GM12878 (cell line): Measurements from ENCODE around the gene KRT75.

Experiments used
- E2F4 ChIP-seq: IDR thresholded peaks from 2 replicates; pipeline ENCODE4 v1.6.1; 2012; ENCODE audit warnings: low read depth, low read length, improper control_type of control experiment
- EP300 ChIP-seq, 2 experiments: fragments of 150-350 bp in 1 of 2; IDR thresholded peaks; 2 replicates each; pipeline ENCODE4 v1.6.1; 2011 to 2012; ENCODE audit warnings: low read depth in 2 of 2, low read length in 2 of 2, borderline replicate concordance in 1 of 2, improper control_type of control experiment in 1 of 2, inconsistent platforms in 1 of 2; ENCODE audit not compliant: control insufficient read depth in 1 of 2
- HDAC6 ChIP-seq: fragments of 200-600 bp; sonication (generic); IDR thresholded peaks from one replicate; pipeline ENCODE4 v1.8.0; 2017; ENCODE audit warnings: antibody characterized with exemption; ENCODE audit not compliant: unreplicated experiment
- REST ChIP-seq: IDR thresholded peaks from 2 replicates; pipeline ENCODE4 v1.6.1; 2012; ENCODE audit warnings: mild to moderate bottlenecking, low read depth, low read length
- RFX5 ChIP-seq: IDR thresholded peaks from 2 replicates; pipeline ENCODE4 v1.6.1; 2011; ENCODE audit warnings: low read depth, low read length, improper control_type of control experiment
- SUPT20H ChIP-seq: IDR thresholded peaks from 2 replicates; pipeline ENCODE4 v1.6.1; 2011; ENCODE audit warnings: low read depth, mild to moderate bottlenecking, low read length, moderate library complexity, borderline replicate concordance; ENCODE audit not compliant: control insufficient read depth
- TF ChIP-seq, protein P1 (sequence below), 3 experiments: IDR thresholded peaks in 2 of 3; conservative IDR thresholded peaks in 1 of 3; 2 replicates each; pipeline ENCODE4 v1.5.1; 2011; ENCODE audit warnings: low read depth in 3 of 3, low read length in 3 of 3, mild to moderate bottlenecking in 3 of 3, control low read depth in 2 of 3, moderate library complexity in 2 of 3, inconsistent platforms in 1 of 3, mixed read lengths in 1 of 3; ENCODE audit not compliant: control insufficient read depth in 2 of 3, insufficient read depth in 1 of 3; ENCODE audit errors: extremely low read depth in 1 of 3

- TF ChIP-seq RFX5 (no peak), REST (no peak), E2F4 (no peak), EP300 (IDR thresholded peaks at IDR 0.05; ENCODE audit: borderline replicate concordance in 1 of 2, control insufficient read depth in 1 of 2, low read depth in 2 of 2, low read length in 2 of 2) (no peak), HDAC6 (no peak), SUPT20H (no peak)
- TF ChIP-seq, protein P1, sequence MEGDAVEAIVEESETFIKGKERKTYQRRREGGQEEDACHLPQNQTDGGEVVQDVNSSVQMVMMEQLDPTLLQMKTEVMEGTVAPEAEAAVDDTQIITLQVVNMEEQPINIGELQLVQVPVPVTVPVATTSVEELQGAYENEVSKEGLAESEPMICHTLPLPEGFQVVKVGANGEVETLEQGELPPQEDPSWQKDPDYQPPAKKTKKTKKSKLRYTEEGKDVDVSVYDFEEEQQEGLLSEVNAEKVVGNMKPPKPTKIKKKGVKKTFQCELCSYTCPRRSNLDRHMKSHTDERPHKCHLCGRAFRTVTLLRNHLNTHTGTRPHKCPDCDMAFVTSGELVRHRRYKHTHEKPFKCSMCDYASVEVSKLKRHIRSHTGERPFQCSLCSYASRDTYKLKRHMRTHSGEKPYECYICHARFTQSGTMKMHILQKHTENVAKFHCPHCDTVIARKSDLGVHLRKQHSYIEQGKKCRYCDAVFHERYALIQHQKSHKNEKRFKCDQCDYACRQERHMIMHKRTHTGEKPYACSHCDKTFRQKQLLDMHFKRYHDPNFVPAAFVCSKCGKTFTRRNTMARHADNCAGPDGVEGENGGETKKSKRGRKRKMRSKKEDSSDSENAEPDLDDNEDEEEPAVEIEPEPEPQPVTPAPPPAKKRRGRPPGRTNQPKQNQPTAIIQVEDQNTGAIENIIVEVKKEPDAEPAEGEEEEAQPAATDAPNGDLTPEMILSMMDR (IDR thresholded peaks at IDR 0.05 in 2 of 3, conservative IDR thresholded peaks at IDR 0.05 in 1 of 3; ENCODE audit: control insufficient read depth in 2 of 3, extremely low read depth in 1 of 3, insufficient read depth in 1 of 3, low read depth in 3 of 3, low read length in 3 of 3) = no peak
Measured at GRCh38 chr12:52423035-52423434, 11.1 kb downstream of the KRT75 start.
